ENCODE measurements around the gene CEBPE. TPM values are rescaled to one million over a fixed set of nuclear protein-coding genes. Genes with fewer than 3 reads are reported as not detected.

Gene CEBPE
- total and polyA plus RNA-seq, 2 experiments from 2014 or later: not detected

DNA sequence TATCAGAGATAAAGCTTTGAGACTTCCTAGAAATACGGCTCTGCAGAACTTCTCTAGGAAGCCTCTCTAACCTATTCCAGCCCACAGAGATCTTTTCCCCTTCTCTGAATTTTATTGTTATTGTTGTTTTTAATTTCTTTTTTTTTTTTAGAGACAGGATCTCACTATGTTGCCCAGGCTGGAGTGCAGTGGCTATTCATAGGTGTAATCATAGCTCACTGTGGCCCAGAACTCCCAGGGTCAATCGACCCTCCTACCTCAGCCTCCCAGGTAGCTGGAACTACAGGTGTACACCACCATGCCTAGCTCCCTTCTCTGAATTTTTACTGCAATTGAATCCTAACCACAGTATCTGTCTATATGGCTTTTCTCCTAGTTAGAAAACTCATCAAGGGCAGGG lies 44.8 kb upstream of the CEBPE start:
- no peak for DNase-seq (ENCODE audit: low read depth in 1 of 2, low spot score in 1 of 2)
- TF ChIP-seq, protein P1, sequence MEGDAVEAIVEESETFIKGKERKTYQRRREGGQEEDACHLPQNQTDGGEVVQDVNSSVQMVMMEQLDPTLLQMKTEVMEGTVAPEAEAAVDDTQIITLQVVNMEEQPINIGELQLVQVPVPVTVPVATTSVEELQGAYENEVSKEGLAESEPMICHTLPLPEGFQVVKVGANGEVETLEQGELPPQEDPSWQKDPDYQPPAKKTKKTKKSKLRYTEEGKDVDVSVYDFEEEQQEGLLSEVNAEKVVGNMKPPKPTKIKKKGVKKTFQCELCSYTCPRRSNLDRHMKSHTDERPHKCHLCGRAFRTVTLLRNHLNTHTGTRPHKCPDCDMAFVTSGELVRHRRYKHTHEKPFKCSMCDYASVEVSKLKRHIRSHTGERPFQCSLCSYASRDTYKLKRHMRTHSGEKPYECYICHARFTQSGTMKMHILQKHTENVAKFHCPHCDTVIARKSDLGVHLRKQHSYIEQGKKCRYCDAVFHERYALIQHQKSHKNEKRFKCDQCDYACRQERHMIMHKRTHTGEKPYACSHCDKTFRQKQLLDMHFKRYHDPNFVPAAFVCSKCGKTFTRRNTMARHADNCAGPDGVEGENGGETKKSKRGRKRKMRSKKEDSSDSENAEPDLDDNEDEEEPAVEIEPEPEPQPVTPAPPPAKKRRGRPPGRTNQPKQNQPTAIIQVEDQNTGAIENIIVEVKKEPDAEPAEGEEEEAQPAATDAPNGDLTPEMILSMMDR (IDR thresholded peaks at IDR 0.05; ENCODE audit: low read depth, low read length): no peak
- Histone ChIP-seq H3K4me3 (no peak overlapping the region), H3K36me3 (no peaks in the 10 kb centered on the region), H3K9me3 (ENCODE audit: low read depth) (no peaks in the 10 kb centered on the region), H3K27me3 (no peaks in the 10 kb centered on the region), H3K4me1 (ENCODE audit: low read depth) (peaks cover 39% of the 10 kb centered on the region), H3K27ac (no peak overlapping the region)

DNA sequence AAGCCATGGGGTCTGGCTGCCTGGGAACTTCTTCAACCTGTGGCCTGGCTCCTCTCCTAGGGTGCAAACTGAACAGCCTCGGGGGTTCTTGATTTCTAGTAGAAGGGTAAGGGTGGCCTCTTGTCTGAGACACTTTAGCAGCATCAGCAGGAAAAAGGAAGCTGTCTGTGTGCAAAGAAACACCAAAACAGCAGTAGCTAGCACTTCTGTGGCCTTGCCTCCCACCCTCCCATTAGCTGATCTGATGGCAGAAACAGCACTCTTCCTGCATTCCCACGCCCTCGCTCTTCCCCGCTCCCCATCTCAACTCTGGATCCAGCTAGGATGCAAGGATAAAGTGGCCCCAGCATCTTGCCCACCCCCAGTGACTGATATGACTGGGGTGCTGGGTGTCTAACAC lies 43.7 kb upstream of the CEBPE start:
- TF ChIP-seq, protein P1 (IDR thresholded peaks at IDR 0.05; ENCODE audit: low read depth, low read length): no peak
- DNase-seq (ENCODE audit: low read depth in 1 of 2, low spot score in 1 of 2): no peak
- H3K4me1 ChIP-seq (ENCODE audit: low read depth): peaks cover 28% of the 10 kb centered on the region
- H3K4me3 ChIP-seq: no peak overlapping the region
- H3K27me3 ChIP-seq: no peaks in the 10 kb centered on the region
- H3K27ac ChIP-seq: no peak overlapping the region
- H3K36me3 ChIP-seq: no peaks in the 10 kb centered on the region
- H3K9me3 ChIP-seq (ENCODE audit: low read depth): no peaks in the 10 kb centered on the region

DNA sequence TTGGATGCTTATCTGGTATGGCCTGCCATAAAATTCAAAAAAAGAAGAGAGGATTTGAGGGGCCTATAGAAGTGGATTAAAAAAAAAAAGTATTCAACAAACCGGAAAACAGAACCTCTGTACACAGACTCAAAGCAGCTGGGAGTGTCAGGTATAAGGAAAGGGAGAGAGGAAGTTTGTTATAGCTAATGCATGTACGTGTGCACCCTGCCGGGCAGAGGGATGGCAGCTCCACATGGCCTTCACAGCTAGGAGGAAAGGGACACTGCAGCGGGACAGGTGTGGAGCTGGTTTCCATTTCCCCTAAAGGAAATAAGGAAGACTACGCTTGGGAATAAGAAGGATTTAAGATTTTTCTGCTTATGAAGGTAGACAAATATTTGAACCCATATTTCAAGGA lies 43.0 kb upstream of the CEBPE start:
- Histone ChIP-seq H3K27ac (no peak overlapping the region), H3K27me3 (no peaks in the 10 kb centered on the region), H3K9me3 (ENCODE audit: low read depth) (no peaks in the 10 kb centered on the region), H3K4me3 (no peak overlapping the region), H3K4me1 (ENCODE audit: low read depth) (peaks cover 22% of the 10 kb centered on the region), H3K36me3 (no peaks in the 10 kb centered on the region)
- TF ChIP-seq, protein P1 (IDR thresholded peaks at IDR 0.05; ENCODE audit: low read depth, low read length): no peak
- no peak for DNase-seq (ENCODE audit: low read depth in 1 of 2, low spot score in 1 of 2)

DNA sequence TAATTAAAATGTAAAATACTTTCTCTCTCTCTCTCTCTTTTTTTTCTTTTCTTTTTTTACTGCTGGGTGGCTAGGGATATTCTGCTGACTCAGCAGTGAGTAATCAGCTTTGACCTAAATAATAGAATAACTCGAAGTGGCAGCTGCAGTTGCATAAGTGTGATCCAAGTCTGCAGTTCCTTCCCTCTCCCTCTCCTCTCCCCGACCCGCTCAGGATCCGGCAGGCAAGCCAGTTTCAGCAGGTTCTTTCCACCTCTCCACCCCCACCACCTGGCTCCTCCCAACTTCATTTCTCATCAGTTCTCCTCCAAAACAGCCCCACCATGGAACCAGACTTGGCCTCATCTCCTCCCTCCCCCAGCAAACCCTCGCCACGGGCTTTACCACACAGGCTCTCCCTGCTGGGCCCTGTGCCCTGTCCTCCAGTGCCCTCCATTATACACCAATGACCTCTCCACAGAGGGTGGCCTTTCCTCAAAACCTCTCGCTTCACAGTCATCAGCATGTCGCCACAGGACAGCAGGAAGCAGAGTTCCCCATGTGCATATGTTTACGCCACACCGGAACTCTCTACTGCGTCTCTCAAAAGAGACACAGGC lies 42.0 kb upstream of the CEBPE start:
- H3K27ac ChIP-seq: peak overlapping the region; percentile 45

DNA sequence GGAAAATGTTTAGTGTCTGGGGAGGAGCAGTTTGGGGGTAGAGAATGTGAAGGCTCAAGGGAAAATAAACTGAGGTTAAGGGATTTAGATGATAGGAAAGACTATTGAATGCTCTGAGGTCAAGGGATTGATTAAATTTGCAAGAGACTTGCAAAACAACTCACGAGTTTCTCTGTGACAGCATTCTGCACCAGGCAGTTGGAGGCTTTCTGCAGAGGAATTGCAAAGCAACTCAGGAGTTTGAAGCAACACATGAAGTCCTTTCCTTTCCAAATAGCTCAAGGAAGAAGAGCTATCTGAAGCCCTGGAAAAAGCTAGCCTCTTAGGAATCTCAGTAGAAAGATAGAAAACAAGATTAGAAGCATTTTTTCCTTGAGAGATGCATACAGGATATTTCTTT lies 40.5 kb upstream of the CEBPE start:
- no peak overlapping the region for H3K27ac ChIP-seq
- peaks cover 28% of the 10 kb centered on the region for H3K4me1 ChIP-seq (ENCODE audit: low read depth)
- H3K36me3 ChIP-seq: no peaks in the 10 kb centered on the region
- H3K27me3 ChIP-seq: no peaks in the 10 kb centered on the region
- DNase-seq (ENCODE audit: low read depth in 1 of 2, low spot score in 1 of 2): no peak
- TF ChIP-seq, protein P1 (IDR thresholded peaks at IDR 0.05; ENCODE audit: low read depth, low read length): no peak
- H3K9me3 ChIP-seq (ENCODE audit: low read depth): no peaks in the 10 kb centered on the region
- no peak overlapping the region for H3K4me3 ChIP-seq

More for the DNA sequence above, 42.0 kb upstream of the CEBPE start:
- Histone ChIP-seq H3K4me3 (no peak overlapping the region), H3K4me1 (ENCODE audit: low read depth) (peaks cover 17% of the 10 kb centered on the region), H3K9me3 (ENCODE audit: low read depth) (no peaks in the 10 kb centered on the region), H3K36me3 (no peaks in the 10 kb centered on the region), H3K27me3 (no peaks in the 10 kb centered on the region)
- TF ChIP-seq, protein P1 (IDR thresholded peaks at IDR 0.05; ENCODE audit: low read depth, low read length): no peak
- DNase-seq (ENCODE audit: low read depth in 1 of 2, low spot score in 1 of 2): peak in 1 of 2 donors; percentile 95
